ENCODE results near the gene GMPS. TPM values are rescaled to one million over a fixed set of nuclear protein-coding genes. Genes with fewer than 3 reads are reported as not detected.

The GMPS gene
- total and polyA plus RNA-seq, 2 of the 13 experiments (the other 11 are each of a cell fraction or from before 2014, with no cell fraction given): 29.6 to 85.5 TPM

DNA sequence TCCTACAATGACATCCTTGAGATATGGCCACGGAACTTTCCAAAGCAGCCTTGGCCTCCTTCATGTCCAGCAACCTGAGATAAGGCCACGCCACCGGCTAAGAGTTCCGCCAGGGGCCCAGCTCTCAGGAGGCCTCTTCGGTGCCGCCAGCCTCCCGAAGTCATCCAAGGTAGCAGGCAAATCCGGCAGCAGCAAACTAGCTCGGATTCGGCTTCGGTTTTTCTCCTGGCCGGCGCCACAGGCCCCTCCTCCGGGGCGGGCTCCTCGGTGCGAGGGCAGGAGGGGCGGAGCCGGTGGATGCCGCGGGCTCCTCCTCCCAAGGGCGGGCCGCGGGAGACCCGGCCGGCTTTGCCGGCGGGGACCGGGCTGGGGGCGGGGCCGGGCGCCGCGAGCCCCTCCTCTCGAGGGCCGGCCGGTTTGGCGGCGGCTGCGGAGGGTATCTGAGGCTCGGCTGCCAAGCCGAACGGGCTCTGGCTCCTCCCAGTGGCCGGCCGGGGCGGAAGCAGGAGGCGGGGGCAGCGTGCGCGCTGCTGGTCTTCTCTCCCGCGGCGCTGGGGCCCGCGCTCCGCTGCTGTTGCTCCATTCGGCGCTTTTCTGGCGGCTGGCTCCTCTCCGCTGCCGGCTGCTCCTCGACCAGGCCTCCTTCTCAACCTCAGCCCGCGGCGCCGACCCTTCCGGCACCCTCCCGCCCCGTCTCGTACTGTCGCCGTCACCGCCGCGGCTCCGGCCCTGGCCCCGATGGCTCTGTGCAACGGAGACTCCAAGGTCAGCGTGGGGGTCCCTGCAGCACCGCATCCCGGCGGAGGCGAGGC, at the start of gene GMPS (continued):
- TF ChIP-seq, protein P1, sequence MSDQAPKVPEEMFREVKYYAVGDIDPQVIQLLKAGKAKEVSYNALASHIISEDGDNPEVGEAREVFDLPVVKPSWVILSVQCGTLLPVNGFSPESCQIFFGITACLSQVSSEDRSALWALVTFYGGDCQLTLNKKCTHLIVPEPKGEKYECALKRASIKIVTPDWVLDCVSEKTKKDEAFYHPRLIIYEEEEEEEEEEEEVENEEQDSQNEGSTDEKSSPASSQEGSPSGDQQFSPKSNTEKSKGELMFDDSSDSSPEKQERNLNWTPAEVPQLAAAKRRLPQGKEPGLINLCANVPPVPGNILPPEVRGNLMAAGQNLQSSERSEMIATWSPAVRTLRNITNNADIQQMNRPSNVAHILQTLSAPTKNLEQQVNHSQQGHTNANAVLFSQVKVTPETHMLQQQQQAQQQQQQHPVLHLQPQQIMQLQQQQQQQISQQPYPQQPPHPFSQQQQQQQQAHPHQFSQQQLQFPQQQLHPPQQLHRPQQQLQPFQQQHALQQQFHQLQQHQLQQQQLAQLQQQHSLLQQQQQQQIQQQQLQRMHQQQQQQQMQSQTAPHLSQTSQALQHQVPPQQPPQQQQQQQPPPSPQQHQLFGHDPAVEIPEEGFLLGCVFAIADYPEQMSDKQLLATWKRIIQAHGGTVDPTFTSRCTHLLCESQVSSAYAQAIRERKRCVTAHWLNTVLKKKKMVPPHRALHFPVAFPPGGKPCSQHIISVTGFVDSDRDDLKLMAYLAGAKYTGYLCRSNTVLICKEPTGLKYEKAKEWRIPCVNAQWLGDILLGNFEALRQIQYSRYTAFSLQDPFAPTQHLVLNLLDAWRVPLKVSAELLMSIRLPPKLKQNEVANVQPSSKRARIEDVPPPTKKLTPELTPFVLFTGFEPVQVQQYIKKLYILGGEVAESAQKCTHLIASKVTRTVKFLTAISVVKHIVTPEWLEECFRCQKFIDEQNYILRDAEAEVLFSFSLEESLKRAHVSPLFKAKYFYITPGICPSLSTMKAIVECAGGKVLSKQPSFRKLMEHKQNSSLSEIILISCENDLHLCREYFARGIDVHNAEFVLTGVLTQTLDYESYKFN (CRISPR knock-in tag; conservative IDR thresholded peaks at IDR 0.05): peak; percentile 54
- TF ChIP-seq, protein P2, sequence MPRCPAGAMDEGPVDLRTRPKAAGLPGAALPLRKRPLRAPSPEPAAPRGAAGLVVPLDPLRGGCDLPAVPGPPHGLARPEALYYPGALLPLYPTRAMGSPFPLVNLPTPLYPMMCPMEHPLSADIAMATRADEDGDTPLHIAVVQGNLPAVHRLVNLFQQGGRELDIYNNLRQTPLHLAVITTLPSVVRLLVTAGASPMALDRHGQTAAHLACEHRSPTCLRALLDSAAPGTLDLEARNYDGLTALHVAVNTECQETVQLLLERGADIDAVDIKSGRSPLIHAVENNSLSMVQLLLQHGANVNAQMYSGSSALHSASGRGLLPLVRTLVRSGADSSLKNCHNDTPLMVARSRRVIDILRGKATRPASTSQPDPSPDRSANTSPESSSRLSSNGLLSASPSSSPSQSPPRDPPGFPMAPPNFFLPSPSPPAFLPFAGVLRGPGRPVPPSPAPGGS (CRISPR knock-in tag; IDR thresholded peaks at IDR 0.05): no peak
- TF ChIP-seq ZSCAN20 (CRISPR knock-in tag; IDR thresholded peaks at IDR 0.05; ENCODE audit: borderline replicate concordance) (no peak), HIVEP1 (CRISPR knock-in tag; IDR thresholded peaks at IDR 0.05) (no peak), JUN (CRISPR knock-in tag; IDR thresholded peaks at IDR 0.05) (no peak), ELF4 (CRISPR knock-in tag; IDR thresholded peaks at IDR 0.05; ENCODE audit: borderline replicate concordance) (no peak), THYN1 (CRISPR knock-in tag; IDR thresholded peaks at IDR 0.05; ENCODE audit: borderline replicate concordance, low read depth) (no peak), RORA (CRISPR knock-in tag; IDR thresholded peaks at IDR 0.05) (no peak), HOXA5 (CRISPR knock-in tag; IDR thresholded peaks at IDR 0.05) (no peak; the same call in 1 of the 2 replicates), KLF16 (CRISPR knock-in tag; IDR thresholded peaks at IDR 0.05) (peak in 1 of 2 experiments; percentile 64; a peak in 2 of 4 replicates), ZBTB3 (CRISPR knock-in tag; IDR thresholded peaks at IDR 0.05; ENCODE audit: borderline replicate concordance, low read depth) (no peak), RBM39 (IDR thresholded peaks at IDR 0.05; ENCODE audit: low read depth, low read length, poor library complexity, severe bottlenecking) (peak; percentile 21)
- TF ChIP-seq, protein P3, sequence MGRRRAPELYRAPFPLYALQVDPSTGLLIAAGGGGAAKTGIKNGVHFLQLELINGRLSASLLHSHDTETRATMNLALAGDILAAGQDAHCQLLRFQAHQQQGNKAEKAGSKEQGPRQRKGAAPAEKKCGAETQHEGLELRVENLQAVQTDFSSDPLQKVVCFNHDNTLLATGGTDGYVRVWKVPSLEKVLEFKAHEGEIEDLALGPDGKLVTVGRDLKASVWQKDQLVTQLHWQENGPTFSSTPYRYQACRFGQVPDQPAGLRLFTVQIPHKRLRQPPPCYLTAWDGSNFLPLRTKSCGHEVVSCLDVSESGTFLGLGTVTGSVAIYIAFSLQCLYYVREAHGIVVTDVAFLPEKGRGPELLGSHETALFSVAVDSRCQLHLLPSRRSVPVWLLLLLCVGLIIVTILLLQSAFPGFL (CRISPR knock-in tag; IDR thresholded peaks at IDR 0.05): no peak
- TF ChIP-seq, protein P4, sequence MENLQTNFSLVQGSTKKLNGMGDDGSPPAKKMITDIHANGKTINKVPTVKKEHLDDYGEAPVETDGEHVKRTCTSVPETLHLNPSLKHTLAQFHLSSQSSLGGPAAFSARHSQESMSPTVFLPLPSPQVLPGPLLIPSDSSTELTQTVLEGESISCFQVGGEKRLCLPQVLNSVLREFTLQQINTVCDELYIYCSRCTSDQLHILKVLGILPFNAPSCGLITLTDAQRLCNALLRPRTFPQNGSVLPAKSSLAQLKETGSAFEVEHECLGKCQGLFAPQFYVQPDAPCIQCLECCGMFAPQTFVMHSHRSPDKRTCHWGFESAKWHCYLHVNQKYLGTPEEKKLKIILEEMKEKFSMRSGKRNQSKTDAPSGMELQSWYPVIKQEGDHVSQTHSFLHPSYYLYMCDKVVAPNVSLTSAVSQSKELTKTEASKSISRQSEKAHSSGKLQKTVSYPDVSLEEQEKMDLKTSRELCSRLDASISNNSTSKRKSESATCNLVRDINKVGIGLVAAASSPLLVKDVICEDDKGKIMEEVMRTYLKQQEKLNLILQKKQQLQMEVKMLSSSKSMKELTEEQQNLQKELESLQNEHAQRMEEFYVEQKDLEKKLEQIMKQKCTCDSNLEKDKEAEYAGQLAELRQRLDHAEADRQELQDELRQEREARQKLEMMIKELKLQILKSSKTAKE (CRISPR knock-in tag; IDR thresholded peaks at IDR 0.05; ENCODE audit: borderline replicate concordance): no peak
- TF ChIP-seq, protein P5, sequence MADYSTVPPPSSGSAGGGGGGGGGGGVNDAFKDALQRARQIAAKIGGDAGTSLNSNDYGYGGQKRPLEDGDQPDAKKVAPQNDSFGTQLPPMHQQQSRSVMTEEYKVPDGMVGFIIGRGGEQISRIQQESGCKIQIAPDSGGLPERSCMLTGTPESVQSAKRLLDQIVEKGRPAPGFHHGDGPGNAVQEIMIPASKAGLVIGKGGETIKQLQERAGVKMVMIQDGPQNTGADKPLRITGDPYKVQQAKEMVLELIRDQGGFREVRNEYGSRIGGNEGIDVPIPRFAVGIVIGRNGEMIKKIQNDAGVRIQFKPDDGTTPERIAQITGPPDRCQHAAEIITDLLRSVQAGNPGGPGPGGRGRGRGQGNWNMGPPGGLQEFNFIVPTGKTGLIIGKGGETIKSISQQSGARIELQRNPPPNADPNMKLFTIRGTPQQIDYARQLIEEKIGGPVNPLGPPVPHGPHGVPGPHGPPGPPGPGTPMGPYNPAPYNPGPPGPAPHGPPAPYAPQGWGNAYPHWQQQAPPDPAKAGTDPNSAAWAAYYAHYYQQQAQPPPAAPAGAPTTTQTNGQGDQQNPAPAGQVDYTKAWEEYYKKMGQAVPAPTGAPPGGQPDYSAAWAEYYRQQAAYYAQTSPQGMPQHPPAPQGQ (CRISPR knock-in tag; IDR thresholded peaks at IDR 0.05; ENCODE audit: borderline replicate concordance): no peak
